ENCODE results near the gene CABP1. TPM values are rescaled to one million over a fixed set of nuclear protein-coding genes. Genes with fewer than 3 reads are reported as not detected.
A peak's percentile ranks its signal among the peaks of the same experiment; 100 is the strongest.

Gene CABP1
- total and polyA plus RNA-seq, 9 of the 15 experiments (the other 6 are each of a cell fraction or from before 2014, with no cell fraction given), result not detected

DNA sequence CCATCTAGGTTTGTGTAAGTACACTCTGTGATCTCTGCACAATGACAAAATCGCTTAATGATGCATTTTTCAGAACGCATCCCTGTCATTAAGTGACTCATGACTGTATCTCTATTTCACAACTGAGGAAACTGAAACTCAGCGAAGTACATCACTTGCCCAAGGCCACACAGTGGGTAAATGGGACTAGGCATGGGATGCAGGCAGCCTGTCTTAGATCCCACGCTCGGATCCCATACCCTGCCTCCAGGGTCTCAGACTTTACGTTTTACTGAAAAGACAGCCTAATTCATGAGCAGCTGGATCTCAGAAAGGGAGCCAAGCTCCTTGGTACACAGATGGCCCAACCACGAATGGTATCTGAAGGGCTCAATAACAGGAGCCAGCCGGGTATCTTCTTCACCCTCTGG is 44.1 kb downstream of the CABP1 start:
- no TSS peak for BruUV-seq (replicated peaks)
- POLR2A ChIA-PET, result no interaction called here
- TF ChIP-seq TEAD4 (IDR thresholded peaks at IDR 0.05; ENCODE audit: low read length) (no peak), TEAD4 (CRISPR knock-in tag; IDR thresholded peaks at IDR 0.05; ENCODE audit: borderline replicate concordance) (no peak), CREB1 (IDR thresholded peaks at IDR 0.05) (no peak), CREB1 (CRISPR knock-in tag; IDR thresholded peaks at IDR 0.05) (no peak), SETDB1 (IDR thresholded peaks at IDR 0.05; ENCODE audit: low read length) (no peak), ZBTB8A (IDR thresholded peaks at IDR 0.05; ENCODE audit: partially characterized antibody) (no peak), ESRRB (CRISPR knock-in tag; IDR thresholded peaks at IDR 0.05; ENCODE audit: borderline replicate concordance) (no peak), ZNF445 (CRISPR knock-in tag; IDR thresholded peaks at IDR 0.05; ENCODE audit: low read depth) (no peak), KLF16 (IDR thresholded peaks at IDR 0.05) (no peak), DMBX1 (CRISPR knock-in tag; IDR thresholded peaks at IDR 0.05; ENCODE audit: borderline replicate concordance) (no peak)
- TF ChIP-seq, protein P1, sequence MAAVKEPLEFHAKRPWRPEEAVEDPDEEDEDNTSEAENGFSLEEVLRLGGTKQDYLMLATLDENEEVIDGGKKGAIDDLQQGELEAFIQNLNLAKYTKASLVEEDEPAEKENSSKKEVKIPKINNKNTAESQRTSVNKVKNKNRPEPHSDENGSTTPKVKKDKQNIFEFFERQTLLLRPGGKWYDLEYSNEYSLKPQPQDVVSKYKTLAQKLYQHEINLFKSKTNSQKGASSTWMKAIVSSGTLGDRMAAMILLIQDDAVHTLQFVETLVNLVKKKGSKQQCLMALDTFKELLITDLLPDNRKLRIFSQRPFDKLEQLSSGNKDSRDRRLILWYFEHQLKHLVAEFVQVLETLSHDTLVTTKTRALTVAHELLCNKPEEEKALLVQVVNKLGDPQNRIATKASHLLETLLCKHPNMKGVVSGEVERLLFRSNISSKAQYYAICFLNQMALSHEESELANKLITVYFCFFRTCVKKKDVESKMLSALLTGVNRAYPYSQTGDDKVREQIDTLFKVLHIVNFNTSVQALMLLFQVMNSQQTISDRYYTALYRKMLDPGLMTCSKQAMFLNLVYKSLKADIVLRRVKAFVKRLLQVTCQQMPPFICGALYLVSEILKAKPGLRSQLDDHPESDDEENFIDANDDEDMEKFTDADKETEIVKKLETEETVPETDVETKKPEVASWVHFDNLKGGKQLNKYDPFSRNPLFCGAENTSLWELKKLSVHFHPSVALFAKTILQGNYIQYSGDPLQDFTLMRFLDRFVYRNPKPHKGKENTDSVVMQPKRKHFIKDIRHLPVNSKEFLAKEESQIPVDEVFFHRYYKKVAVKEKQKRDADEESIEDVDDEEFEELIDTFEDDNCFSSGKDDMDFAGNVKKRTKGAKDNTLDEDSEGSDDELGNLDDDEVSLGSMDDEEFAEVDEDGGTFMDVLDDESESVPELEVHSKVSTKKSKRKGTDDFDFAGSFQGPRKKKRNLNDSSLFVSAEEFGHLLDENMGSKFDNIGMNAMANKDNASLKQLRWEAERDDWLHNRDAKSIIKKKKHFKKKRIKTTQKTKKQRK (IDR thresholded peaks at IDR 0.05; ENCODE audit: borderline replicate concordance, low read depth, low read length), result no peak
- TF ChIP-seq, protein P2, sequence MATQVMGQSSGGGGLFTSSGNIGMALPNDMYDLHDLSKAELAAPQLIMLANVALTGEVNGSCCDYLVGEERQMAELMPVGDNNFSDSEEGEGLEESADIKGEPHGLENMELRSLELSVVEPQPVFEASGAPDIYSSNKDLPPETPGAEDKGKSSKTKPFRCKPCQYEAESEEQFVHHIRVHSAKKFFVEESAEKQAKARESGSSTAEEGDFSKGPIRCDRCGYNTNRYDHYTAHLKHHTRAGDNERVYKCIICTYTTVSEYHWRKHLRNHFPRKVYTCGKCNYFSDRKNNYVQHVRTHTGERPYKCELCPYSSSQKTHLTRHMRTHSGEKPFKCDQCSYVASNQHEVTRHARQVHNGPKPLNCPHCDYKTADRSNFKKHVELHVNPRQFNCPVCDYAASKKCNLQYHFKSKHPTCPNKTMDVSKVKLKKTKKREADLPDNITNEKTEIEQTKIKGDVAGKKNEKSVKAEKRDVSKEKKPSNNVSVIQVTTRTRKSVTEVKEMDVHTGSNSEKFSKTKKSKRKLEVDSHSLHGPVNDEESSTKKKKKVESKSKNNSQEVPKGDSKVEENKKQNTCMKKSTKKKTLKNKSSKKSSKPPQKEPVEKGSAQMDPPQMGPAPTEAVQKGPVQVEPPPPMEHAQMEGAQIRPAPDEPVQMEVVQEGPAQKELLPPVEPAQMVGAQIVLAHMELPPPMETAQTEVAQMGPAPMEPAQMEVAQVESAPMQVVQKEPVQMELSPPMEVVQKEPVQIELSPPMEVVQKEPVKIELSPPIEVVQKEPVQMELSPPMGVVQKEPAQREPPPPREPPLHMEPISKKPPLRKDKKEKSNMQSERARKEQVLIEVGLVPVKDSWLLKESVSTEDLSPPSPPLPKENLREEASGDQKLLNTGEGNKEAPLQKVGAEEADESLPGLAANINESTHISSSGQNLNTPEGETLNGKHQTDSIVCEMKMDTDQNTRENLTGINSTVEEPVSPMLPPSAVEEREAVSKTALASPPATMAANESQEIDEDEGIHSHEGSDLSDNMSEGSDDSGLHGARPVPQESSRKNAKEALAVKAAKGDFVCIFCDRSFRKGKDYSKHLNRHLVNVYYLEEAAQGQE (IDR thresholded peaks at IDR 0.05; ENCODE audit: borderline replicate concordance), result no peak
- TF ChIP-seq, protein P2 (CRISPR knock-in tag; IDR thresholded peaks at IDR 0.05; ENCODE audit: low read depth), result no peak

More for the DNA sequence above, 44.1 kb downstream of the CABP1 start:
- CTCF ChIA-PET (ENCODE audit: low intra/inter-chr PET ratio), result no interaction called here
- in situ Hi-C loops (cut with MboI) (no loop called here), intact Hi-C loops (cut with micrococcal nuclease) (no loop called here)
- Histone ChIP-seq H3K4me1 (replicated peaks in 1 of 2; ENCODE audit: control insufficient read depth in 2 of 2, insufficient read depth in 2 of 2, low read length in 2 of 2) (peaks cover 10 to 17% of the 10 kb centered on the region in 2 experiments; a peak in 3 of 5 replicates), H3K36me3 (ENCODE audit: control insufficient read depth, insufficient read depth, low read length) (peaks cover 1% of the 10 kb centered on the region; the same call in 1 of the 3 replicates), H3K79me2 (ENCODE audit: control insufficient read depth, insufficient read depth, low read length) (peaks cover 27% of the 10 kb centered on the region), H3K4me2 (ENCODE audit: insufficient read depth, low read length) (no peak overlapping the region), H3K9me3 (replicated peaks; ENCODE audit: control insufficient read depth, insufficient read depth, low read depth, low read length) (no peaks in the 10 kb centered on the region), H4K20me1 (replicated peaks; ENCODE audit: control insufficient read depth, insufficient read depth, low read length) (peaks cover 11% of the 10 kb centered on the region), H3K27ac (ENCODE audit: extremely low read depth, low read depth, low read length) (no peak overlapping the region; the same call in 2 of the 3 replicates), H3K27me3 (ENCODE audit: control insufficient read depth in 2 of 2, insufficient read depth in 2 of 2, low read length in 2 of 2) (peaks cover 5 to 7% of the 10 kb centered on the region in 2 experiments; a peak in 3 of 5 replicates), H3K4me3 (no peak overlapping the region), H3K9me1 (ENCODE audit: control insufficient read depth, insufficient read depth, low read length) (no peaks in the 10 kb centered on the region), H2AFZ (ENCODE audit: low read depth, low read length) (peak overlapping the region; percentile 19; the same call in 1 of the 2 replicates), H3K9ac (ENCODE audit: insufficient read depth in 1 of 2, low read depth in 2 of 2, low read length in 2 of 2) (no peak overlapping the region)
- 59% methylated on average over 8 of the region's 8 CpGs for WGBS (ENCODE audit: insufficient coverage, low coverage, missing lambda C conversion rate)
- DNase-seq (ENCODE audit: extremely low read depth in 1 of 4, low spot score in 3 of 4) (no peak), FAIRE-seq (no peak), ATAC-seq (no peak)
